A673 (cell line): Measurements from ENCODE around the gene GDPD1.

Experiments
- EZH2 ChIP-seq: fragments of 200-600 bp; sonication (generic); IDR thresholded peaks from 2 replicates; pipeline ENCODE4 v1.6.1; 2017; ENCODE audit warnings: borderline replicate concordance, low read depth, mild to moderate bottlenecking, mixed read lengths, antibody characterized with exemption, low read length; ENCODE audit not compliant: poor library complexity, severe bottlenecking
- TF ChIP-seq, protein P1 (sequence below): fragments of 300-800, 200-600 bp; sonication (generic); conservative IDR thresholded peaks from 2 replicates; pipeline ENCODE4 v1.5.1; 2017; ENCODE audit warnings: low read depth, mild to moderate bottlenecking, antibody characterized with exemption, low read length, moderate library complexity, mixed read lengths

DNA sequence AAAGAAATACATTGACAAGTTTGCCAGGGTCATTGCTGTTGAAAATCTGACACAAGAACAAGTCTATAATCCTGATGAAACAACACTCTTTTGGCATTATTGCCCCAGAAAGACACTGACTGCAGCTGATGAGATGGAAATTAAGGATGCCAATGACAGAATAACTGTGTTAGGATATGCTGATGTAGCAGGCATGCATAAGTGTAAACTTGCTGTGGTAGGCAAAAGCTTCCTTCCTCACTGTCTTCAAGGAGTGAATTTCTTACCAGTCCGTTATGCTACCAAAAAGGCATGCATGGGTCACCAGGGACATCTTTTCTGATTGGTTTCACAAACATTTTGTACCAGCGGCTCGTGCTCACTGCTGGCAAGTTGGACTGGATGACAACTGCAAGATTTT, 10.5 kb downstream of the GDPD1 start:
- TF ChIP-seq, protein P1, sequence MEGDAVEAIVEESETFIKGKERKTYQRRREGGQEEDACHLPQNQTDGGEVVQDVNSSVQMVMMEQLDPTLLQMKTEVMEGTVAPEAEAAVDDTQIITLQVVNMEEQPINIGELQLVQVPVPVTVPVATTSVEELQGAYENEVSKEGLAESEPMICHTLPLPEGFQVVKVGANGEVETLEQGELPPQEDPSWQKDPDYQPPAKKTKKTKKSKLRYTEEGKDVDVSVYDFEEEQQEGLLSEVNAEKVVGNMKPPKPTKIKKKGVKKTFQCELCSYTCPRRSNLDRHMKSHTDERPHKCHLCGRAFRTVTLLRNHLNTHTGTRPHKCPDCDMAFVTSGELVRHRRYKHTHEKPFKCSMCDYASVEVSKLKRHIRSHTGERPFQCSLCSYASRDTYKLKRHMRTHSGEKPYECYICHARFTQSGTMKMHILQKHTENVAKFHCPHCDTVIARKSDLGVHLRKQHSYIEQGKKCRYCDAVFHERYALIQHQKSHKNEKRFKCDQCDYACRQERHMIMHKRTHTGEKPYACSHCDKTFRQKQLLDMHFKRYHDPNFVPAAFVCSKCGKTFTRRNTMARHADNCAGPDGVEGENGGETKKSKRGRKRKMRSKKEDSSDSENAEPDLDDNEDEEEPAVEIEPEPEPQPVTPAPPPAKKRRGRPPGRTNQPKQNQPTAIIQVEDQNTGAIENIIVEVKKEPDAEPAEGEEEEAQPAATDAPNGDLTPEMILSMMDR = no peak
- no peak for TF ChIP-seq EZH2
